Ishikawa (cell line): ENCODE measurements around the gene GDPD5.

Source experiments
- CEBPB ChIP-seq: IDR thresholded peaks from 2 replicates; pipeline ENCODE4 v1.6.1; 2012
- CREB1 ChIP-seq: IDR thresholded peaks from 2 replicates; pipeline ENCODE4 v1.6.1; 2012; ENCODE audit warnings: low read depth
- EGR1 ChIP-seq: IDR thresholded peaks from 2 replicates; pipeline ENCODE4 v1.6.1; 2012
- EP300 ChIP-seq: IDR thresholded peaks from 2 replicates; pipeline ENCODE4 v1.6.1; 2012; ENCODE audit warnings: borderline replicate concordance
- FOXM1 ChIP-seq: IDR thresholded peaks from 2 replicates; pipeline ENCODE4 v1.6.1; 2012; ENCODE audit warnings: low read depth, borderline replicate concordance
- NFIC ChIP-seq: IDR thresholded peaks from 2 replicates; pipeline ENCODE4 v1.6.1; 2012
- RAD21 ChIP-seq: IDR thresholded peaks from 2 replicates; pipeline ENCODE4 v1.6.1; 2012; ENCODE audit warnings: low read depth
- TAF1 ChIP-seq: IDR thresholded peaks from 2 replicates; pipeline ENCODE4 v1.6.1; 2012; ENCODE audit warnings: low read depth, mild to moderate bottlenecking
- TCF12 ChIP-seq: IDR thresholded peaks from 2 replicates; pipeline ENCODE4 v1.6.1; 2012; ENCODE audit warnings: low read depth
- TEAD4 ChIP-seq: IDR thresholded peaks from 2 replicates; pipeline ENCODE4 v1.6.1; 2012
- YY1 ChIP-seq: IDR thresholded peaks from 2 replicates; pipeline ENCODE4 v1.6.1; 2012; ENCODE audit warnings: low read depth
- ZBTB7A ChIP-seq: IDR thresholded peaks from 2 replicates; pipeline ENCODE4 v1.6.1; 2012; ENCODE audit warnings: low read depth
- TF ChIP-seq, protein P1 (sequence below): IDR thresholded peaks from 2 replicates; pipeline ENCODE4 v1.6.1; 2012; ENCODE audit warnings: low read depth, mild to moderate bottlenecking
- TF ChIP-seq, protein P2 (sequence below): IDR thresholded peaks from 2 replicates; pipeline ENCODE4 v1.6.1; 2012
- TF ChIP-seq, protein P3 (sequence below): IDR thresholded peaks from 2 replicates; pipeline ENCODE4 v1.6.1; 2012

The GDPD5 gene

DNA sequence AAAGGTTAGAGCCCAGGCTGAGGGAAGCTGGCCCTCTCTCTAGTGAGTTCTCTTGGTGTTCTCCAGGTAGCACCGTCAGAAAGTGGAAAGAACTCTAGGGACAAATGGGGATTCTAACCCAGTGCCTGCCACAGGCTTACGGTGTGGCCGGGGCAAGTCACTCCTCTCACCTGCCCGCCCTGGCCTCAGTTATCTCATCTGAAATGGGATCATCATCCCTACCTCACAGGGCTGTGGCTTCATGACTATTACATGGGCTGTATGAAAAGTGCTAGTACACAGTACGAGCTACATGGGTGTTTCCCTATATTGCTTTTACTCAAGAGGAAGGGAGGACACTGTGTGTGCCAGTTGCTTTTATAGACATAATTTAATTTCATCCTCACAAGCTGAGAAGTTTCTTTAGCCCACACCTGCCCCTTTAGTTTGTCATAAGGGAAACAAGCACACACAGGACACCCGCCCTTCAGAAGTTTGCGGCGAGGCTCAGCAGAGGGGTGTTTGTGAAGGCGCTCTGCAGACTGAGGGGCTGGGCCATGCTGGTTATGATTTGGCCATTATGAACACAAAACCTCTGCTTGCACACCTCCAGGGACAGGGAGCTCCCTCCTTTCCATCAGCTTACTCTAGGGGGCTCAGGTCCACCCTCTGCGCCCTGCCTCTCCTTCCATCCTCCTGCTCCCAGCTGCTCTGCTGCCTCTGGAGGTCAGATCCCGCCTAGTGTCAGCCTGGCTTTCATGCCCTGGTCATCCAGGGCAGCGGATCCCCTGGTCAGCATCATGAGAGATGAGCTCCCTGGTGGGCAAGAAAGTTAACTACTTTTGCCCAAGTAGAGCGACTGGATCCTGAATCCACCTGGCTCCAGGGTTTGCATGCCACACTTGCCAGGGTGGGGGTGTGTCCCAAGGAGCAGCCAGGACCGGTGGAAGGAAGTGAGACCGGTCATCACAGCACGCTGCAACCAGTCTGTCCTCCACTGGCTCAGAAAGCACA, 93.9 kb downstream of the GDPD5 start:
- no peak for TF ChIP-seq EP300

DNA sequence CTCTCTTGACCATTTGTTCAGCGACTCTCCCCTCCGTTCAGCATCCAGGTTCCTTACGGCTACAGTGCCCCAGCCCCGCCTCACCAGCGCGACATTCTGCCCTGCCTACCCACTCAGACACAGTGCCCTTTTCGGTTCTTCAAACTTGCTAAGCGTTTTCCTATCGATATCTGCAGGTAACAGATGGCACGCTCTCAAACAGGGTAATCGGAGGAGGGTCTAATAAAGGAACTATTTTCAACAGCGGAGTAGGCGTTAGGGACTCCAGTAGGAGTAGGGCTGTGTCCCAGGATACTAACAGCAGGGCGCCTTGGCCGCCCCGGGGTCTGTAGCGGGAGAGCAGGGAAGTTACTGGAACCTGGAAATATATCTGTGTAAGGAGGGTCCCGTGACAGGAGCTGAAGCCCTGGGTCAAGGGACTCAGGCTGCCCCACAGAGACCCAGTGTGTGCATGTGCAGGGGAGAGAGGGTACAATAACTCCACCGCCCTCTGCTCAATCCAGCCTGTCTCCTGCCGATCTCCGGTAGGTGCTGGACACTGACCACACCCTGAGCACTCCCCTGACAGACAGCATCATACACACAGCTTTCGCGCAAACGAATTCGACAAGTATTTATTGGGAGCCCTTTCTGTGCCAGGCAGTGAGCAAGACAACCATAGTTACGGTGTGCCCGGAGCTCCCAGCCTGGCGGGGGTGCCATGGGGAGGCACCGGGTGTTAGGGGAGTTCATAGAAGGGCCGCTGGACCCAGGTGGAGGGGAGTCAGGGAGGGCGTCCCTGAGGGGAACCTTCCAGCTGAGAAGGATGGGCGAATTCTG, 94.8 kb downstream of the GDPD5 start:
- TF ChIP-seq RAD21 (no peak), TEAD4 (no peak), TCF12 (no peak), ZBTB7A (no peak; the same call in 1 of the 2 replicates), EGR1 (no peak), FOXM1 (no peak), EP300 (no peak), TAF1 (no peak), YY1 (no peak), NFIC (no peak), CREB1 (no peak), CEBPB (no peak)
- TF ChIP-seq, protein P1, sequence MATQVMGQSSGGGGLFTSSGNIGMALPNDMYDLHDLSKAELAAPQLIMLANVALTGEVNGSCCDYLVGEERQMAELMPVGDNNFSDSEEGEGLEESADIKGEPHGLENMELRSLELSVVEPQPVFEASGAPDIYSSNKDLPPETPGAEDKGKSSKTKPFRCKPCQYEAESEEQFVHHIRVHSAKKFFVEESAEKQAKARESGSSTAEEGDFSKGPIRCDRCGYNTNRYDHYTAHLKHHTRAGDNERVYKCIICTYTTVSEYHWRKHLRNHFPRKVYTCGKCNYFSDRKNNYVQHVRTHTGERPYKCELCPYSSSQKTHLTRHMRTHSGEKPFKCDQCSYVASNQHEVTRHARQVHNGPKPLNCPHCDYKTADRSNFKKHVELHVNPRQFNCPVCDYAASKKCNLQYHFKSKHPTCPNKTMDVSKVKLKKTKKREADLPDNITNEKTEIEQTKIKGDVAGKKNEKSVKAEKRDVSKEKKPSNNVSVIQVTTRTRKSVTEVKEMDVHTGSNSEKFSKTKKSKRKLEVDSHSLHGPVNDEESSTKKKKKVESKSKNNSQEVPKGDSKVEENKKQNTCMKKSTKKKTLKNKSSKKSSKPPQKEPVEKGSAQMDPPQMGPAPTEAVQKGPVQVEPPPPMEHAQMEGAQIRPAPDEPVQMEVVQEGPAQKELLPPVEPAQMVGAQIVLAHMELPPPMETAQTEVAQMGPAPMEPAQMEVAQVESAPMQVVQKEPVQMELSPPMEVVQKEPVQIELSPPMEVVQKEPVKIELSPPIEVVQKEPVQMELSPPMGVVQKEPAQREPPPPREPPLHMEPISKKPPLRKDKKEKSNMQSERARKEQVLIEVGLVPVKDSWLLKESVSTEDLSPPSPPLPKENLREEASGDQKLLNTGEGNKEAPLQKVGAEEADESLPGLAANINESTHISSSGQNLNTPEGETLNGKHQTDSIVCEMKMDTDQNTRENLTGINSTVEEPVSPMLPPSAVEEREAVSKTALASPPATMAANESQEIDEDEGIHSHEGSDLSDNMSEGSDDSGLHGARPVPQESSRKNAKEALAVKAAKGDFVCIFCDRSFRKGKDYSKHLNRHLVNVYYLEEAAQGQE, result no peak
- TF ChIP-seq, protein P2, sequence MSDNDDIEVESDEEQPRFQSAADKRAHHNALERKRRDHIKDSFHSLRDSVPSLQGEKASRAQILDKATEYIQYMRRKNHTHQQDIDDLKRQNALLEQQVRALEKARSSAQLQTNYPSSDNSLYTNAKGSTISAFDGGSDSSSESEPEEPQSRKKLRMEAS, result no peak
- TF ChIP-seq, protein P3, sequence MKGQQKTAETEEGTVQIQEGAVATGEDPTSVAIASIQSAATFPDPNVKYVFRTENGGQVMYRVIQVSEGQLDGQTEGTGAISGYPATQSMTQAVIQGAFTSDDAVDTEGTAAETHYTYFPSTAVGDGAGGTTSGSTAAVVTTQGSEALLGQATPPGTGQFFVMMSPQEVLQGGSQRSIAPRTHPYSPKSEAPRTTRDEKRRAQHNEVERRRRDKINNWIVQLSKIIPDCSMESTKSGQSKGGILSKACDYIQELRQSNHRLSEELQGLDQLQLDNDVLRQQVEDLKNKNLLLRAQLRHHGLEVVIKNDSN, result no peak

DNA sequence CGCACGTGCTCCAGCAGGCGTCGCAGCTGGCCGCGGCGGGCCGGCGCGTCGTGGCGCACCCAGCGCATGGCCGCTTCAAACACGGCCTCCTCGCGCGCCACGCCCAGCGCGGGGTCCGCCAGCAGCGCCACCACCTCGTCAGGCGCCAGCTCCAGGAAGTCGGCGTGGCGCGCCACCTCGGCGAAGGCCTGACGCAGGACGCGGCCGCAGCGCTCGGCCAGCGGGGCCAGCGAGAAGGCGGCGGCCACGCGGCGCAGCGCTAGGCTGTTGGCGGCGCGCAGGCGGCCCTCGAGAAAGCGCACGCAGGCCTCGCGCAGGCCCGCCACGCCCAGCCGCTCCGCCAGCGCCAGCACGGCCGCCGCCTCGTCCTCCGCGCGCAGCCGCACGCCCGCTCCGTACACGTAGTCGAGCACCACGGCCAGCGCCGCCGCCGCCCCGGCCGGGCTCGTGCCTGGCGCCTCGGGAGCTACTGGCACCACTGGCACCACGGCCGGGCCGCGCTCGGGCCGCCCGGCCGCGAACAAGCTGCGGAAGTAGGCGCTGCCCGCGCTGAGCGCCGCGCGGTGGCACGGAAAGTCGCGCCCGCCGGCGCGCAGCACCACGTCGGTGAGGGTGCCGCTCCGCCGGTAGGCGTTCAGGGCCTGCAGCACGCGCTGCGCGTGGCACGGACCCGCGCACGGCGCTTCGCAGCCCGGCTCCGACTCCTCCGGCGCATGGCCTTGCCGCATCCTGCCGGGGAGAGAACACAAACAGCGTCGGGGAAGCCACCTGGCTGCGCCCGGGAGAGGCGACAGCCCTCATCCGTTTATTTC, 95.6 kb downstream of the GDPD5 start:
- no peak for TF ChIP-seq RAD21
- no peak for TF ChIP-seq TAF1
- TF ChIP-seq, protein P2, result peak; percentile 86
- TF ChIP-seq, protein P3, result peak; percentile 18; the same call in 1 of the 2 replicates
- no peak for TF ChIP-seq TCF12
- peak; percentile 9; the same call in 1 of the 2 replicates for TF ChIP-seq TEAD4
- TF ChIP-seq EP300, result no peak
- TF ChIP-seq YY1, result no peak
- TF ChIP-seq CREB1, result no peak
- no peak for TF ChIP-seq CEBPB
- TF ChIP-seq, protein P1, result peak; percentile 74
- TF ChIP-seq ZBTB7A, result no peak
- TF ChIP-seq NFIC, result no peak
- no peak for TF ChIP-seq FOXM1

DNA sequence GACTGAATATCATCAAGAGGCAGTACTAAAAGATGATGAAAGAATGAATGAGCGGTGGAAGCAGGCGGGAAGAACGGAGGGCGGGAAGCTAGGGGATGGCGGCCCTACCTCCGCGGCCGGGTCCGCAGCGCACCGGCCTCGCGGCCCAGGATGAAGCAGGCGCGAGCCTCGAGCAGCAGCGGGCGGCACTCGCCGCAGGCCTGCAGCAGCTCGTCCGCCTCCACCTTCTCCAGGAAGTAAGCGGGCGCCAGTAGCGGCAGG, 96.2 kb downstream of the GDPD5 start:
- TF ChIP-seq TEAD4 (no peak), EP300 (no peak), FOXM1 (no peak), CREB1 (no peak), ZBTB7A (no peak), CEBPB (no peak), RAD21 (no peak), EGR1 (no peak), TAF1 (no peak), NFIC (no peak)
- TF ChIP-seq, protein P2, result no peak
- TF ChIP-seq, protein P1, result no peak
